HG03135 (cell line): Measurements from ENCODE around the gene MYO3A.

Experiments used
- ATAC-seq: cut with Tn5 transposase; IDR thresholded peaks from one replicate; pipeline ENCODE4 v1.9.1; 2021; ENCODE audit warnings: mild to moderate bottlenecking, moderate library complexity; ENCODE audit not compliant: unreplicated experiment

The MYO3A gene

GRCh38 chr10:26211781-26212444 is 277.9 kb downstream of the MYO3A start:
- ATAC-seq: no peak

GRCh38 chr10:26212511-26212910 is 278.5 kb downstream of the MYO3A start:
- no peak for ATAC-seq

GRCh38 chr10:26213157-26213800 is 279.2 kb downstream of the MYO3A start:
- ATAC-seq: no peak

GRCh38 chr10:26214004-26214403 is 280.0 kb downstream of the MYO3A start:
- ATAC-seq: no peak

- no peak for ATAC-seq
Measured at GRCh38 chr10:26214551-26215395, 280.7 kb downstream of the MYO3A start.

- ATAC-seq: no peak
Measured at GRCh38 chr10:26215396-26215934, 281.4 kb downstream of the MYO3A start.

GRCh38 chr10:26215935-26216584 is 282.0 kb downstream of the MYO3A start:
- ATAC-seq: no peak

GRCh38 chr10:26216585-26217395 is 282.8 kb downstream of the MYO3A start, which contains the start of gene GAD2:
GAD2 (plus strand) TSS chr10:26216774; CDS start chr10:26216810, 36 bp downstream.
- no peak for ATAC-seq

GRCh38 chr10:26217396-26218086 is 283.5 kb downstream of the MYO3A start:
- no peak for ATAC-seq

GRCh38 chr10:26219676-26220075 is 285.6 kb downstream of the MYO3A start:
- ATAC-seq: no peak

GRCh38 chr10:26220901-26221300 is 286.9 kb downstream of the MYO3A start:
- no peak for ATAC-seq

GRCh38 chr10:26221541-26221940 is 287.5 kb downstream of the MYO3A start:
- no peak for ATAC-seq

GRCh38 chr10:26222563-26222962 is 288.5 kb downstream of the MYO3A start:
- no peak for ATAC-seq

- ATAC-seq: no peak
Measured at GRCh38 chr10:26225322-26225721, 291.3 kb downstream of the MYO3A start.

- no peak for ATAC-seq
Measured at GRCh38 chr10:26227786-26228185, 293.8 kb downstream of the MYO3A start.

GRCh38 chr10:26232174-26232573 is 298.1 kb downstream of the MYO3A start:
- no peak for ATAC-seq

GRCh38 chr10:26235761-26236160 is 301.7 kb downstream of the MYO3A start:
- no peak for ATAC-seq

- no peak for ATAC-seq
Measured at GRCh38 chr10:26238378-26238777, 304.3 kb downstream of the MYO3A start.

GRCh38 chr10:26242706-26243350 is 308.8 kb downstream of the MYO3A start:
- ATAC-seq: no peak
